Lung (tissue), 12 donors: ENCODE data around the gene PFDN6. TPM values are rescaled to one million over a fixed set of nuclear protein-coding genes. Genes with fewer than 3 reads are reported as not detected.

Experiments used
- ATAC-seq: fragments of 200-7000 bp; cut with Tn5 transposase; one replicate; pipeline ENCODE4 v1.9.1; 2020; ENCODE audit warnings: moderate number of reproducible peaks; ENCODE audit not compliant: insufficient read depth, low FRiP score
- DNase-seq, 3 donors: peaks; one replicate each; pipeline ENCODE4 v3.0.0-alpha.2; 2013 to 2017
- H3K27ac ChIP-seq, 2 donors: one replicate each; pipeline ENCODE4 v1.5.1; 2013; ENCODE audit warnings: mild to moderate bottlenecking in 2 of 2, moderate library complexity in 2 of 2, control low read depth in 1 of 2, inconsistent platforms in 1 of 2, low read depth in 1 of 2, low read length in 1 of 2
- H3K27me3 ChIP-seq, 3 donors: one replicate each; pipeline ENCODE4 v1.5.1; 2013; ENCODE audit warnings: low read length in 2 of 3; ENCODE audit not compliant: control insufficient read depth in 3 of 3, insufficient read depth in 3 of 3
- H3K36me3 ChIP-seq, 4 donors: one replicate each; pipeline ENCODE4 v1.5.1; 2013; ENCODE audit warnings: low read length in 4 of 4, mild to moderate bottlenecking in 1 of 4, moderate library complexity in 1 of 4; ENCODE audit not compliant: control insufficient read depth in 4 of 4, insufficient read depth in 4 of 4
- H3K4me1 ChIP-seq, 5 donors: one replicate each; pipeline ENCODE4 v1.5.1; 2013; ENCODE audit warnings: low read length in 5 of 5, mild to moderate bottlenecking in 2 of 5, moderate library complexity in 1 of 5; ENCODE audit not compliant: control insufficient read depth in 5 of 5, insufficient read depth in 5 of 5
- H3K4me3 ChIP-seq: one replicate; pipeline ENCODE4 v1.5.1; 2013; ENCODE audit warnings: mild to moderate bottlenecking, control low read depth, moderate library complexity
- H3K9ac ChIP-seq, 2 donors: one replicate each; pipeline ENCODE4 v1.5.1; 2013; ENCODE audit warnings: low read length in 2 of 2, control low read depth in 1 of 2; ENCODE audit not compliant: insufficient read depth in 1 of 2
- H3K9me3 ChIP-seq, 4 donors: one replicate each; pipeline ENCODE4 v1.5.1; 2013; ENCODE audit warnings: low read length in 3 of 4, mild to moderate bottlenecking in 1 of 4, moderate library complexity in 1 of 4; ENCODE audit not compliant: control insufficient read depth in 4 of 4, insufficient read depth in 3 of 4
- CTCF ChIP-seq: IDR thresholded peaks from 2 replicates; pipeline ENCODE4 v1.5.1; 2012; ENCODE audit warnings: mild to moderate bottlenecking; ENCODE audit errors: control extremely low read depth, extremely low read depth
- WGBS, 2 donors: extraction: QIAGEN DNeasy Blood & Tissue Kit; methylation state at CpG; one replicate each; pipeline ENCODE4 v1.1.7; 2013; 5-methylcytosine and 5-hydroxymethylcytosine counted together
- polyA plus RNA-seq, 2 donors: library from polyadenylated mRNA; stranded (reverse); fragments of 200-250 nt; gene quantifications; one replicate each; pipeline ENCODE4 v1.2.1, GENCODE V29; 2013
- total RNA-seq, 2 donors: library from RNA; depleted of rRNA in 1 of 2; stranded (reverse); fragments of >200 nt in 1 of 2; gene quantifications; one replicate each; pipeline ENCODE4 v1.2.1, GENCODE V29; 2014 to 2021
- donor health status: control.
- donor health status: control.
- donor health status: Bipolar disorder and iron deficiency.
- donor health status: healthy.
- donor health status: DM: yes; HTN: yes; CAD: no.

The PFDN6 gene
- total and polyA plus RNA-seq, 4 donors: 21.8 to 377 (median 77.7) TPM

- H3K9me3 ChIP-seq: no peaks in the 10 kb centered on the region
- 59 to 71% methylated on average over 12 of the region's 12 CpGs for WGBS, 2 donors
- ATAC-seq (no peak), DNase-seq (no peak)
- TF ChIP-seq CTCF: no peak
- peaks cover 0 to 12% (median 0%) of the 10 kb centered on the region in 5 donors for H3K4me1 ChIP-seq
- H3K27ac ChIP-seq: peak overlapping the region in 1 of 2 donors; percentile 85
- H3K4me3 ChIP-seq: peak overlapping the region; percentile 41
- no peak overlapping the region for H3K9ac ChIP-seq
- peaks cover 9 to 39% (median 17%) of the 10 kb centered on the region in 4 donors for H3K36me3 ChIP-seq
- H3K27me3 ChIP-seq: no peaks in the 10 kb centered on the region
These were observed 7.5 kb downstream of the PFDN6 start for GRCh38 chr6:33296797-33297405.

- Histone ChIP-seq H3K9ac (peak overlapping the region; percentile 32 to 37), H3K27me3 (no peaks in the 10 kb centered on the region), H3K27ac (peak overlapping the region; percentile 49 to 85), H3K4me1 (peaks cover 0 to 12% (median 0%) of the 10 kb centered on the region in 5 donors), H3K36me3 (peaks cover 7 to 33% (median 14%) of the 10 kb centered on the region in 4 donors), H3K4me3 (peak overlapping the region; percentile 41), H3K9me3 (no peaks in the 10 kb centered on the region)
- WGBS, 2 donors: 4 to 8% methylated on average over 16 of the region's 16 CpGs
- no peak for TF ChIP-seq CTCF
- ATAC-seq (peak; percentile 7), DNase-seq (peak; percentile 65 to 70 (median 66))
These were observed 8.1 kb downstream of the PFDN6 start for GRCh38 chr6:33297406-33297955.

GRCh38 chr6:33297956-33298772, 8.8 kb downstream of the PFDN6 start:
- H3K36me3 ChIP-seq: peaks cover 4 to 30% (median 12%) of the 10 kb centered on the region in 4 donors
- peak overlapping the region; percentile 71 for H3K4me3 ChIP-seq
- no peaks in the 10 kb centered on the region for H3K27me3 ChIP-seq
- peaks cover 0 to 12% (median 0%) of the 10 kb centered on the region in 5 donors for H3K4me1 ChIP-seq
- H3K9ac ChIP-seq: peak overlapping the region; percentile 46 to 84
- peak; percentile 24 for ATAC-seq
- peak overlapping the region; percentile 96 to 98 for H3K27ac ChIP-seq
- WGBS, 2 donors: 1% methylated on average over 37 to 42 of the region's 42 CpGs
- DNase-seq: peak; percentile 83 to 85 (median 85)
- no peaks in the 10 kb centered on the region for H3K9me3 ChIP-seq
- TF ChIP-seq CTCF: no peak
